Measurements from ENCODE around the gene RFPL2.
"Not testable (repeated sequence)": the region's sequence is repeated elsewhere in the genome, so short reads cannot be mapped to it uniquely, and the experiment has no call there.

Gene RFPL2

DNA sequence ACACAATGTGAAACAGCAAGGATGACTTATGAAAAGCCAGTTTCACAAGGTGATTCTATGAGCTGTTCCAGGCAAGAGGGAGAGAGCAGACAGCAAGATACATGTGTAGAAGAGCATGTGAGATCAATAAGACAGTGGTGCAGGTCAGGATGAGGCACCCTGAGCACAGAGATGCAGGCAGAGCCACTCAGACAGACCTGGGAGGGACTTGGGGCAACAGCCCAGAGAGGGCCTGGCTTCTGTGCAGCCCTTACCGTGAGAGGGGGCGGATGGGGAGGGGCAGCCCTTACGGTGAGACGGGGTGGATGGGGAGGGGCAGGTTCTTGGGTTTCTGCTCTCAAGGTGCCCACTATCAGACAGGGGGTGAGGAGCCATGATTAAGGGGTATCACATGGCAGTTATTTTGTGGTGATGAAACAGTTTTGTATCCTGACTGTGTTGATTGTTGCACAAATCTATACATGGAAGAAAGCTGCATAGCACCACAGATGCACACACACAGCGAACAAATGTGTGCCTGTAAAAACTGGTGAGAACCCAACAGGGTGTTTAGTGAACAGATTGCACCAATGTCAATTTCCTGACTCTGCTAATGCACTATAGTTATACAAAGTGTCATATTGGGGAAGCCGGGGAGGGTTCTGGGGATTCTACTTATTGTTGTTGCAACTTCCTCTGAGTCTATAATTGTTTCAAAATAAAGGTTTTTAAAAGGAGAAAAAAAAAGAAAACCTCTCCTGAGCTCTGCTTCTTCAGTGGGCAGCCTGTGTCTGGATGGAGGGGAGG, 40.6 kb downstream of the RFPL2 start:
- DNase-seq (ENCODE audit: low spot score), result no peak

DNA sequence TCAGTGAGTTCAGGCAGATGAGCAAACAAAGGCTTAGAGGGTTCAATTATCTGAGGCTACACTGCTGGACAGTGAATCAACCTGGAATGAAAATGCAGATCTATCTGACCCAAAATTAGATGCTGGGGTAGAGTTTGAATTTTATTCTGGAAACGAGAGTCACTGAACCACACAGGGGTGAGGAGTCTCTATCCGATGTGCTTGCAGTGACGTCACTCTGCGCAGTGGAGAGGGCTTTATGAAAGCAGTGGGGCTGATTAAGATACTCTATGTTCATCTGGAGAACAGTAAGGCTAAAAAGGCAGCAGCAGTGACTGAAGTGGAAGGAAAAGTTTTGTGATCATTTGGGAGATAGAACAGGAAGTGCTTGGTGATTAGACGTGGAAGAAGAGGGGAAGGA, 44.5 kb downstream of the RFPL2 start:
- DNase-seq (ENCODE audit: low spot score), result not testable (repeated sequence)

GRCh38 chr22:32158712-32159533, 46.0 kb downstream of the RFPL2 start, which contains the start of gene C22orf42:
Gene C22orf42 (minus strand): TSS chr22:32159303. CDS start chr22:32159215, 88 bp downstream.
- DNase-seq (ENCODE audit: low spot score), result no peak

- DNase-seq (ENCODE audit: low spot score), result not testable (repeated sequence)
Measured at GRCh38 chr22:32157632-32158031, 47.2 kb downstream of the RFPL2 start.

DNA sequence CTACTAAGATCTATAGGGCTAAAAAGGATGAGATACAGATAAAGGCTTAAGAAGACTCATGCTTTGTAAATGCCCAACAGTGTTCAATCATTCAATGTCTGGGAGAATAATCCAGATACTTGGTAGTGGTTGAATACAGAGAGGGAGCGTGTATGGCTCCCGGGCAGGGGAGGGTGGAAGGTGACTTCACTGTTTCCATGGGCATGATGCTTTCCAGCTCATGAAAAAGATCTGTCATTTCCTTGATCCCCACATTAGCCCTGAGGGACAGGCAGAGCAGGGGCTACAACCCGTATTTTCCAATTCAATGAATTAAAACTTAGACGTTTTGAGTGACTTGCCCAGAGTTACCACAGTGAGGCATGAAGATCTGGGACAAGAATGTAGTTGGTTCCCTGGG, 50.1 kb downstream of the RFPL2 start:
- DNase-seq (ENCODE audit: low spot score), result not testable (repeated sequence)

DNA sequence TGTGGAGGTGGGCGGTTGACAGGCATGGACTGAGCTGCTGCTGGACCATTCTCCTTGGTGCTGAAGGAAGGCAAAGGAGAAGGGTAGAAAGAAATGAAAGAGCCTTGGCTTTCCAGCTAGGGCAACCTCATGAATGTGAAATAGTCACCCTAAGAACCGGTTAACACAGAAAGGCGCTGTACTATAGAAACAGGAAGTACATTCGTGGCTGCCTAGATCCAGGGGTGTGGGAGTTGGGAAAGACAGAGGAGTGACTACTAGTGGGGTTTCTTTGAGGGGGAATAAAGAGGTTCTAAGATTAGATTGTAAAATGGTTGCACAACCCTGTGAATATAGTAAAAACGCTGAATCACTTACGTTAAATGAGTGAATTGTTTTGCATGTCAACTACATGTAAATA, 53.2 kb downstream of the RFPL2 start:
- DNase-seq (ENCODE audit: low spot score), result not testable (repeated sequence)

GRCh38 chr22:32150647-32151046, 54.2 kb downstream of the RFPL2 start:
- not testable (repeated sequence) for DNase-seq (ENCODE audit: low spot score)

- DNase-seq (ENCODE audit: low spot score), result not testable (repeated sequence)
Measured at GRCh38 chr22:32148372-32148771, 56.5 kb downstream of the RFPL2 start.

GRCh38 chr22:32147128-32147527, 57.7 kb downstream of the RFPL2 start:
- not testable (repeated sequence) for DNase-seq (ENCODE audit: low spot score)

DNA sequence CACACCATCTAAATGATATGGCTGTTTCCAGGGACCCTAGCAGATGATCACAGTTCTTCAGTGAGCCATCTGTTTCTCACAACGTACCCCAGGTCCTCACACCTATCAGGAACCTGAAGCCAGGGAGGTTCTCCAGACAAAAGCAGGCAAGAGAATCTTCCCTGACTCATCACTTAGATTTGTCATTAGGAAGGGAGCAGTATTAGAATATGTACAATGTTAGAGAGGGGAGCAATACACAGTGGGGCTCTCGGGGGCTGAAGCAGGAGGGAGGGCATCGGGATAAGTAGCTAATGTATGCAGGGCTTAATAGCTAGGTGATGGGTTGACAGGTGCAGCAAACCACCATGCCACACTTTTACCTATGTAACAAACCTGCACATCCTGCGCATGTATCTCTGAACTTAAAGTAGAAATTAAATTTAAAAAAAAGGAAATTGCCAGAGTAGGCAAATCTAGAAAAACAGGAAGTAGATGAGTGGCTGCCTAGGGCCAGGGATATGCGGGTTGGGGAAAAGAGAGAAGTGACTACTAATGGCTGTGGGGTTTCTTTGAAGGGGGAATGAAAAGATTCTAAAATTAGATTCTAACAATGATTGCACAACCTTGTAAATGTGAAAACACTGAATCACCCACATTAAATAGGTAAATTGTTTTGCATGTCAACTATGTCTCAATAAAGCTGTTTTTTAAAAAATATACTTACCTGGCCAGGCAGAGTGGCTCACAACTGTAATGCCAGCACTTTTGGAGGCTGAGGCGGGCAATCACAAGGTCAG, 60.2 kb downstream of the RFPL2 start:
- DNase-seq (ENCODE audit: low spot score), result no peak

DNA sequence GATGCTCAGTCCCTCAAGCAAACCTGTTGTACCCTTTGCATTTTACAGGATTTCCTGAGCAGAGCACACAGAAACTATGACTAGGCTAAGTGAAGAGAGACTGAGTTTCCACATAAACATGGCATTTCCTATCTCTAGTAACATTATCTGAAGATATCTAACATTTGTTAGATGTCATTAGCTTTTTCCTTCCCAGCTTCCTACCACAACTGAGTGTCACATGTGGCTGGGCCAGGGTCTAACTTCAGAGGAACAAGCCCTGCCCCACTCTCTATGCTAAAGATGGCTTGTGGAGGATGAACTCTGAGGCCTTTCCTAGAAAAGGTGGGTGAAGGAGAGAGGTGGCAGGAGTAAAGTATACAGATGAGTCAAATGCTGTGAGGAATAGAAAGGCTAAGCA, 62.3 kb downstream of the RFPL2 start:
- no peak for DNase-seq (ENCODE audit: low spot score)

- not testable (repeated sequence) for DNase-seq (ENCODE audit: low spot score)
Measured at GRCh38 chr22:32140688-32141087, 64.2 kb downstream of the RFPL2 start.

All from LoVo (cell line).